ENCODE measurements around the gene RCOR1.

RCOR1 gene

DNA sequence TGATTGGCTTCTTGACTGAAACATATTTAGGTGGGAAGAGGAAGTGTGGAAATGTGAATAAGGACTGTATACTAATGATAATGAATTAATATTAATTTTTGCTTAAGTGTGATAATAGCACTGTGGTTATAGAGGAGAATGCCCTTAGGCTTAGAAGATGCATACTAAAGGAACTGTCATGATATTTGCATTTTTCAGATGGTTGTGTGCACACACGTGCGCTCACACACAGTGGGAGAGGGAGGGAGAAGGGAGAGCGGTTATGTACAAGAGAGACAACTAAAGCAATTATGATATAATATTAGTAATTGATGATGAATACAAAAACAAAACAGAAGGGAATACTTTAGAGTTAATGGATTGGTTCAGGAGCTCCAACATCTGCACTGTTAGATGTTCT is 54.2 kb downstream of the RCOR1 start:
- no peak for DNase-seq (ENCODE audit: low read depth)
- TF ChIP-seq, protein P1, sequence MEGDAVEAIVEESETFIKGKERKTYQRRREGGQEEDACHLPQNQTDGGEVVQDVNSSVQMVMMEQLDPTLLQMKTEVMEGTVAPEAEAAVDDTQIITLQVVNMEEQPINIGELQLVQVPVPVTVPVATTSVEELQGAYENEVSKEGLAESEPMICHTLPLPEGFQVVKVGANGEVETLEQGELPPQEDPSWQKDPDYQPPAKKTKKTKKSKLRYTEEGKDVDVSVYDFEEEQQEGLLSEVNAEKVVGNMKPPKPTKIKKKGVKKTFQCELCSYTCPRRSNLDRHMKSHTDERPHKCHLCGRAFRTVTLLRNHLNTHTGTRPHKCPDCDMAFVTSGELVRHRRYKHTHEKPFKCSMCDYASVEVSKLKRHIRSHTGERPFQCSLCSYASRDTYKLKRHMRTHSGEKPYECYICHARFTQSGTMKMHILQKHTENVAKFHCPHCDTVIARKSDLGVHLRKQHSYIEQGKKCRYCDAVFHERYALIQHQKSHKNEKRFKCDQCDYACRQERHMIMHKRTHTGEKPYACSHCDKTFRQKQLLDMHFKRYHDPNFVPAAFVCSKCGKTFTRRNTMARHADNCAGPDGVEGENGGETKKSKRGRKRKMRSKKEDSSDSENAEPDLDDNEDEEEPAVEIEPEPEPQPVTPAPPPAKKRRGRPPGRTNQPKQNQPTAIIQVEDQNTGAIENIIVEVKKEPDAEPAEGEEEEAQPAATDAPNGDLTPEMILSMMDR (IDR thresholded peaks at IDR 0.05; ENCODE audit: insufficient read depth, low read depth, low read length, missing control alignments) = no peak
- H3K4me3 ChIP-seq (ENCODE audit: low read depth, low read length) = no peak overlapping the region

- DNase-seq (ENCODE audit: low read depth) = no peak
- H3K4me3 ChIP-seq (ENCODE audit: low read depth, low read length) = no peak overlapping the region
- TF ChIP-seq, protein P1 (IDR thresholded peaks at IDR 0.05; ENCODE audit: insufficient read depth, low read depth, low read length, missing control alignments) = no peak
Observed at GRCh38 chr14:102652194-102652593, 59.7 kb downstream of the RCOR1 start.

GRCh38 chr14:102654298-102654697 is 61.8 kb downstream of the RCOR1 start:
- TF ChIP-seq, protein P1 (IDR thresholded peaks at IDR 0.05; ENCODE audit: insufficient read depth, low read depth, low read length, missing control alignments) = no peak
- DNase-seq (ENCODE audit: low read depth) = no peak
- H3K4me3 ChIP-seq (ENCODE audit: low read depth, low read length) = no peak overlapping the region

- TF ChIP-seq, protein P1 (IDR thresholded peaks at IDR 0.05; ENCODE audit: insufficient read depth, low read depth, low read length, missing control alignments) = no peak
- no peak for DNase-seq (ENCODE audit: low read depth)
- H3K4me3 ChIP-seq (ENCODE audit: low read depth, low read length) = no peak overlapping the region
Observed at GRCh38 chr14:102655137-102655536, 62.7 kb downstream of the RCOR1 start.

GRCh38 chr14:102659797-102660196 is 67.3 kb downstream of the RCOR1 start:
- no peak for DNase-seq (ENCODE audit: low read depth)
- TF ChIP-seq, protein P1 (IDR thresholded peaks at IDR 0.05; ENCODE audit: insufficient read depth, low read depth, low read length, missing control alignments) = no peak
- H3K4me3 ChIP-seq (ENCODE audit: low read depth, low read length) = no peak overlapping the region

GRCh38 chr14:102661614-102662013 is 69.2 kb downstream of the RCOR1 start:
- no peak overlapping the region for H3K4me3 ChIP-seq (ENCODE audit: low read depth, low read length)
- TF ChIP-seq, protein P1 (IDR thresholded peaks at IDR 0.05; ENCODE audit: insufficient read depth, low read depth, low read length, missing control alignments) = no peak
- DNase-seq (ENCODE audit: low read depth) = no peak

- no peak for DNase-seq (ENCODE audit: low read depth)
- TF ChIP-seq, protein P1 (IDR thresholded peaks at IDR 0.05; ENCODE audit: insufficient read depth, low read depth, low read length, missing control alignments) = no peak
- no peak overlapping the region for H3K4me3 ChIP-seq (ENCODE audit: low read depth, low read length)
Observed at GRCh38 chr14:102662636-102663430, 70.4 kb downstream of the RCOR1 start.
